Fibroblast of lung (primary cell): ENCODE data around the gene SPTBN5.

Source experiments
- EZH2 ChIP-seq: IDR thresholded peaks from 2 replicates; pipeline ENCODE4 v1.5.1; 2012; ENCODE audit warnings: low read length, control low read depth, mild to moderate bottlenecking; ENCODE audit errors: missing control alignments
- TF ChIP-seq, protein P1 (sequence below), 2 donors: IDR thresholded peaks in 1 of 2; conservative IDR thresholded peaks in 1 of 2; 1 replicate in 1 of 2; 2 replicates in 1 of 2; pipeline ENCODE4 v1.5.1; 2011 to 2012; ENCODE audit warnings: low read length in 2 of 2, control low read depth in 1 of 2, inconsistent platforms in 1 of 2, low read depth in 1 of 2, mild to moderate bottlenecking in 1 of 2

DNA sequence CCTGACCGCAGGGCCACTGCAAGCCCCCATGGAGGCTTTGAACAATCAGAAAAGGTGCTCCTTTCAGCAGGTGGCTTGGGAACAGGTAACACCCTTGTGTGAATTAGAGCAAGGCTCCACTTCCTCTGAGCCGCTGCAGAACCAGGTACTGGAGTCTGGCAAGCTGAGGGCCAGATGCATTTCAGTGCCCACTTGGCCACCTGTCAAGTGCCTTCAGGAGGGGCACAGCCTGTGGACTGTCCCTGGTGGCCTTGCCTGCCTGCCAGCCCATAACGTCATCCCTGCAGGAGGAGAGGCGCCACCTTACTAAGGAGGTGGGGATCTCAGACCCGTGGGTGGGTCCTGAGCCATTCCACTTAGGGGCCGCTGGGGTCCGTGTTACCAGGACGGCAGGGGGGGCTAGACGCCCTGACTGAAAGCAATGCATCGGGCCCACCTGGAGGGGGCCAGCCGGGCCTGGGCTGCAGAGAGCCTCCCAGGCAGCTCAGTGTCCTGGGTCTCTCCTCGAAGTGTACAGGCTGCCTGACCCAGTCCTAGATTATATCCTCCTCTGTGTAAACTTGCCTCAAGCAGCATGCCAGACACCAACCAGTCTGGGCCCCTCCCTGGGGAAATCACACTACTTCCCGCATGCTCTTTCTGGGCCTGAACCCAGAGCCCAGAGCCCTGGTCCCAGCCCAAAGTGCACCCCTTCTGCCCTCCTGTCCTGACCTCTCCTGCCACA lies 16.1 kb downstream of the SPTBN5 start:
- TF ChIP-seq EZH2, result no peak
- TF ChIP-seq, protein P1, sequence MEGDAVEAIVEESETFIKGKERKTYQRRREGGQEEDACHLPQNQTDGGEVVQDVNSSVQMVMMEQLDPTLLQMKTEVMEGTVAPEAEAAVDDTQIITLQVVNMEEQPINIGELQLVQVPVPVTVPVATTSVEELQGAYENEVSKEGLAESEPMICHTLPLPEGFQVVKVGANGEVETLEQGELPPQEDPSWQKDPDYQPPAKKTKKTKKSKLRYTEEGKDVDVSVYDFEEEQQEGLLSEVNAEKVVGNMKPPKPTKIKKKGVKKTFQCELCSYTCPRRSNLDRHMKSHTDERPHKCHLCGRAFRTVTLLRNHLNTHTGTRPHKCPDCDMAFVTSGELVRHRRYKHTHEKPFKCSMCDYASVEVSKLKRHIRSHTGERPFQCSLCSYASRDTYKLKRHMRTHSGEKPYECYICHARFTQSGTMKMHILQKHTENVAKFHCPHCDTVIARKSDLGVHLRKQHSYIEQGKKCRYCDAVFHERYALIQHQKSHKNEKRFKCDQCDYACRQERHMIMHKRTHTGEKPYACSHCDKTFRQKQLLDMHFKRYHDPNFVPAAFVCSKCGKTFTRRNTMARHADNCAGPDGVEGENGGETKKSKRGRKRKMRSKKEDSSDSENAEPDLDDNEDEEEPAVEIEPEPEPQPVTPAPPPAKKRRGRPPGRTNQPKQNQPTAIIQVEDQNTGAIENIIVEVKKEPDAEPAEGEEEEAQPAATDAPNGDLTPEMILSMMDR (conservative IDR thresholded peaks at IDR 0.05 in 1 of 2, IDR thresholded peaks at IDR 0.05 in 1 of 2; ENCODE audit: low read depth in 1 of 2, low read length in 2 of 2), result no peak
